ENCODE measurements around the gene CALR. TPM values are rescaled to one million over a fixed set of nuclear protein-coding genes. Genes with fewer than 3 reads are reported as not detected.

CALR gene
- total and polyA plus RNA-seq, 9 of the 15 experiments (the other 6 are each of a cell fraction or from before 2014, with no cell fraction given) = 126 to 811 (median 642) TPM

- ChIA-PET POLR2A (interaction anchor here (0.7 to 0.9 kb wide), 2 partner anchors 25 to 85 kb away, joined by 3 read pairs; no protein-coding TSS in a partner anchor), CTCF (ENCODE audit: low intra/inter-chr PET ratio) (no interaction called here)
- Histone ChIP-seq H3K79me2 (ENCODE audit: control insufficient read depth, insufficient read depth, low read length) (peaks cover 51% of the 10 kb centered on the region), H3K4me3 (no peak overlapping the region), H3K36me3 (ENCODE audit: control insufficient read depth, insufficient read depth, low read length) (peaks cover 69% of the 10 kb centered on the region), H4K20me1 (replicated peaks; ENCODE audit: control insufficient read depth, insufficient read depth, low read length) (no peaks in the 10 kb centered on the region; the same call in 1 of the 2 replicates), H3K4me2 (ENCODE audit: insufficient read depth, low read length) (no peak overlapping the region), H2AFZ (ENCODE audit: low read depth, low read length) (no peak overlapping the region), H3K27ac (ENCODE audit: extremely low read depth, low read depth, low read length) (no peak overlapping the region), H3K27me3 (ENCODE audit: control insufficient read depth in 2 of 2, insufficient read depth in 2 of 2, low read length in 2 of 2) (no peaks in the 10 kb centered on the region), H3K9me1 (ENCODE audit: control insufficient read depth, insufficient read depth, low read length) (no peaks in the 10 kb centered on the region), H3K9ac (ENCODE audit: insufficient read depth in 1 of 2, low read depth in 2 of 2, low read length in 2 of 2) (peak overlapping the region in 1 of 2 experiments; percentile 41; a peak in 2 of 4 replicates), H3K9me3 (replicated peaks; ENCODE audit: control insufficient read depth, insufficient read depth, low read depth, low read length) (no peaks in the 10 kb centered on the region), H3K4me1 (replicated peaks in 1 of 2; ENCODE audit: control insufficient read depth in 2 of 2, insufficient read depth in 2 of 2, low read length in 2 of 2) (peaks cover 14 to 32% of the 10 kb centered on the region in 2 experiments; a peak in 4 of 5 replicates)
- intact Hi-C loops (cut with micrococcal nuclease) = no loop called here
- FAIRE-seq = no peak
- in situ Hi-C loops (cut with MboI) = no loop called here
- DNase-seq (ENCODE audit: extremely low read depth in 1 of 4, low spot score in 3 of 4) = no peak
- BruUV-seq (replicated peaks) = no TSS peak
- ATAC-seq = no peak
- WGBS (ENCODE audit: insufficient coverage, low coverage, missing lambda C conversion rate) = 93% methylated on average over 9 of the region's 19 CpGs
- TF ChIP-seq KLF10 (CRISPR knock-in tag; IDR thresholded peaks at IDR 0.05) (no peak), CTCF (IDR thresholded peaks at IDR 0.05 in 2 of 3, conservative IDR thresholded peaks at IDR 0.05 in 1 of 3; ENCODE audit: insufficient read depth in 2 of 3, low read depth in 1 of 3, low read length in 3 of 3) (peak in 2 of 3 experiments; percentile 1 to 12; a peak in 1 of 6 replicates), ETV1 (tag; conservative IDR thresholded peaks at IDR 0.05; ENCODE audit: low read depth) (no peak), CHD7 (IDR thresholded peaks at IDR 0.05; ENCODE audit: low read depth, low read length) (no peak), BRCA1 (IDR thresholded peaks at IDR 0.05) (no peak), BRCA1 (CRISPR knock-in tag; IDR thresholded peaks at IDR 0.05) (no peak), E2F1 (CRISPR knock-in tag; IDR thresholded peaks at IDR 0.05) (no peak)
Observed at GRCh38 chr19:12930002-12930645, 8.3 kb upstream of the CALR start.
